Measurements from ENCODE around the gene PCK1.

Gene PCK1

DNA sequence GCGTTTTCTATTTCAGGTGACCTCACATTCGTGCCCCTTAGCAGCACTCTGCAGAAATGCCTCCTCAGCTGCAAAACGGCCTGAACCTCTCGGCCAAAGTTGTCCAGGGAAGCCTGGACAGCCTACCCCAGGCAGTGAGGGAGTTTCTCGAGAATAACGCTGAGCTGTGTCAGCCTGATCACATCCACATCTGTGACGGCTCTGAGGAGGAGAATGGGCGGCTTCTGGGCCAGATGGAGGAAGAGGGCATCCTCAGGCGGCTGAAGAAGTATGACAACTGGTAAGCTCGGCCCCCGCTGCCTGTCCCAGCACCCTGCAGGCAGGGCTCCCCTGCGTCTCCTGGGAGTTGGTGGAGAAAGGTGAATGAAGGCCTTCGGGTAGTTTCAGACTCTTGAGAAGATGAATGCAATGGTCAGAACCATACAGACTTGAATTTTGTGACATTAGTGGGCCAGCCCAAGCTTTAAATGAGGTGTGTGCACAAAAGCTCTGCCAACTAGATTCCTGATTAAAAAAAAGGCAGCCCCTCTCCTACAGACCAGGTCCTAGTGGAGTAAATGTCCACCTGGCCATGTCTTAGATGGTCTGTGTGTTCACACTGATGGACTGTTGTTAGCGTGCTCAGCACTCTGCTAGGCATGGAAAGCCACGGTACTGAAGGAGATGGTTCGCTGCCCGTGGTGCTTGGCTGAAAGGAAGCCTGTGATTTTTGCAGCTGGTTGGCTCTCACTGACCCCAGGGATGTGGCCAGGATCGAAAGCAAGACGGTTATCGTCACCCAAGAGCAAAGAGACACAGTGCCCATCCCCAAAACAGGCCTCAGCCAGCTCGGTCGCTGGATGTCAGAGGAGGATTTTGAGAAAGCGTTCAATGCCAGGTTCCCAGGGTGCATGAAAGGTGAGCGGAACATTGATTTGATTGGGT, 708 bp downstream of the PCK1 start:
- DNase-seq (ENCODE audit: low spot score) = no peak

DNA sequence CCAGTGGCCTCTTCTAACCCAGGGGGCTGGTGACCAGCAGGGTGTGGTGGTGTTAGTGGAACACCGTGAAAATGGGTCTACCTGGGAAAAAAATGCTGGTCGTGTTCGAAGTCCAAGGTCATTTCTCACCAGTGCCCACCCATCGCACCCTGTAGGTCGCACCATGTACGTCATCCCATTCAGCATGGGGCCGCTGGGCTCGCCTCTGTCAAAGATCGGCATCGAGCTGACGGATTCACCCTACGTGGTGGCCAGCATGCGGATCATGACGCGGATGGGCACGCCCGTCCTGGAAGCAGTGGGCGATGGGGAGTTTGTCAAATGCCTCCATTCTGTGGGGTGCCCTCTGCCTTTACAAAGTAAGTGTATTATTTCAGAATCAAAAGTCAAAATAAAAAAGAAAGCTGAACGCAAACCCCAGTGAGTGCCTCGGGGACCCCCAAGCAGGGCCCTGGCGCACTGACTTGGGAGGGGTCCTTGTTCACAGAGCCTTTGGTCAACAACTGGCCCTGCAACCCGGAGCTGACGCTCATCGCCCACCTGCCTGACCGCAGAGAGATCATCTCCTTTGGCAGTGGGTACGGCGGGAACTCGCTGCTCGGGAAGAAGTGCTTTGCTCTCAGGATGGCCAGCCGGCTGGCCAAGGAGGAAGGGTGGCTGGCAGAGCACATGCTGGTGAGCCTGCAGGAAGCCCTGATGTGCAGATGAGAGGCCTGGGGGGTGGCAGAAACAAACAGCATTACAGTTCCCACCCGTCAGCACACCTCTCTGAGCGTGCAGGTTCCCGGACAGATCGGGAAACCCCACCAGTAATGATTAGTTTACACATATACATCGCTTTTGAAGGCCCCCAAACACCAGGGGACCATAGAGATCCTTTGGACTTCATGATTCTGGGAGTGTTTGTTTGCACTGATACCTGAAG, 1.9 kb downstream of the PCK1 start:
- no peak for DNase-seq (ENCODE audit: low spot score)

DNA sequence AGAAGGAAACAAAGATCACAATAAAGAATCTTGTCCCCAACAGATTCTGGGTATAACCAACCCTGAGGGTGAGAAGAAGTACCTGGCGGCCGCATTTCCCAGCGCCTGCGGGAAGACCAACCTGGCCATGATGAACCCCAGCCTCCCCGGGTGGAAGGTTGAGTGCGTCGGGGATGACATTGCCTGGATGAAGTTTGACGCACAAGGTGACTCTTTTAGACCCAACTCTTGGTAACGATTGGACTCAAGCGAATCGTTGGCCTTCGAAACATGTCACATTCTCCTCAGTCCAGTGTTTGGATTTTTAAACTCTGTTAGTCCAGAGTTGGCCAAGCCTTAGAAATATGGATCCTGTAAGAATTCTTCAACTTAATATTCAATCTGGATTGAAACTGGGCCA, 2.6 kb downstream of the PCK1 start:
- no peak for DNase-seq (ENCODE audit: low spot score)

DNA sequence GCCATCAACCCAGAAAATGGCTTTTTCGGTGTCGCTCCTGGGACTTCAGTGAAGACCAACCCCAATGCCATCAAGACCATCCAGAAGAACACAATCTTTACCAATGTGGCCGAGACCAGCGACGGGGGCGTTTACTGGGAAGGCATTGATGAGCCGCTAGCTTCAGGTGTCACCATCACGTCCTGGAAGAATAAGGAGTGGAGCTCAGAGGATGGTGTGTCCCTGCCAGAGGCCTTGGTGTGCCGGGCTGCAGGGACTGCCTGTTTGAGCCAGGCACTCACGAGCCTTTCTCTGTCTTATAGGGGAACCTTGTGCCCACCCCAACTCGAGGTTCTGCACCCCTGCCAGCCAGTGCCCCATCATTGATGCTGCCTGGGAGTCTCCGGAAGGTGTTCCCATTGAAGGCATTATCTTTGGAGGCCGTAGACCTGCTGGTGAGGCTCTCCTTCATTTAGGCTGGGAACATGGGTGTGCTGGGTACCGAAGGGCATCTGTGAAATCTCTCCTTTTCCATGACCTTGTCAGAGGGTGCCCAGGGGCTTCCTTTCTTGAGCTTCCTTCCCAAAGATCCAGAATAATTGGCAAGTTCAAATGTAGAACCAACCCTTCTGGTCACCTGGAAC, 3.4 kb downstream of the PCK1 start:
- no peak for DNase-seq (ENCODE audit: low spot score)

DNA sequence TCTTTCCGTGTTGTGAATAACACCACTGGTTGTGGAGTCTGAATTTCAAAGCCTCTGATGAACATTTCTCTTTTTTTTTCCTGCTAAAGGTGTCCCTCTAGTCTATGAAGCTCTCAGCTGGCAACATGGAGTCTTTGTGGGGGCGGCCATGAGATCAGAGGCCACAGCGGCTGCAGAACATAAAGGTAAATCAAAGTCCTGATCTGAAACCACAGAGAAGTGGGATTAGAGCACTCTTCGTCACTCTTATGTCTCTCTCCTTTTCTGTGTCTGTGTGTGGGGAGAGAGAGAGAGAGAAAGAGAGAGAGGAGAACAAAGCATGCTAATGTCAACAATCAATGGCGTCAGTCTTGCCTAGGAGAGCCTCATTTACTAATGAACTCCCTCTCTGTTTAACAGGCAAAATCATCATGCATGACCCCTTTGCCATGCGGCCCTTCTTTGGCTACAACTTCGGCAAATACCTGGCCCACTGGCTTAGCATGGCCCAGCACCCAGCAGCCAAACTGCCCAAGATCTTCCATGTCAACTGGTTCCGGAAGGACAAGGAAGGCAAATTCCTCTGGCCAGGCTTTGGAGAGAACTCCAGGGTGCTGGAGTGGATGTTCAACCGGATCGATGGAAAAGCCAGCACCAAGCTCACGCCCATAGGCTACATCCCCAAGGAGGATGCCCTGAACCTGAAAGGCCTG, 4.2 kb downstream of the PCK1 start:
- no peak for DNase-seq (ENCODE audit: low spot score)

DNA sequence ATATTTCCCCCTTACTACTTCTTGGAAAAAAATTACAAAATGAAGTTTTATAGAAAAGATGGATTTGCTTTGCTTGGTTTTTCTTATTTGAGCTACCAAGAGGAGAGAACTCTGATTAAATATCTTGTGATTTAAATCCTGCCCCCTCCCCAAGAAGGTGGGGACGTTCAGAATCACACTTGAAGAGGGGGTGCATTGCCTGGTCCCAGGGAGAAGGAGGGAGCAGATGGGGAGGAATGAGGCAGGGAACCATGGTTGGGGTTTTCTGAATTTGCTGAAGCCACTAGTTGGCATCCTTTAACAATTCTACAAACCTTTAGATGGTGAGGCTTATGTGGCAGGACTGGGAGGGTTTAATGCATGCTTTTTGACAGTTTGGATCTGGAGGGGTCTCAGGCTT, 5.5 kb downstream of the PCK1 start:
- no peak for DNase-seq (ENCODE audit: low spot score)

DNA sequence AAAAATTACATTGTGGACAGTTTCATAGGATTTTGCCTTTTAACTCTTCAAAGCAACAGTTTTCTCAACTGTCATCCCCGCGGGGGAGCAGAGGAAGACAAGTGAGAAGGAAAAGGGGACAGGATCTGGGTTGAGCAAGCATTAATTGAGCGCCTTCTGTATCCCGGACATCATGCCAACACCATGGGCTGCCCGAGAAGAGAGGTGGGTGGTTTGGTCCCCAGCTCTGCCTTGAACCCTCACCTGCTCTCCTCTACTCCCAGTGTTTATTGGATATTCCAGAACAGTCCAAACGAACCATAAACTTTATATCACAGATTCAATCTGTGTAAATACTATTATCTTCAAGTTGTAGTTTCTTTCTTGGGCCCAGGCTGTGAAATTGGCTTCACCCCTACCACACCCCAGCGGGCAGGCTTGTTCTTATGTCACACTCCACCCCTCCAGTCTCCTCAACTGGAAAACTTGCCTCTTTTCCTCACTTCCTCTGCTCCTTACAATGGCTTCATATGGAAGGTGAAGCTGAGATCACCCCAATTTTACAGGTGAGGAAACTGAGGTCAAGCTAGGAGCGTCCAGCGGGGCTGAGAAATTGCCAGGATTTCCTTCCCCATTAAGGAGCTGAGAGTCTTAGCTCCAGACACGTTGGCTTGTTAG, 6.0 kb downstream of the PCK1 start:
- DNase-seq (ENCODE audit: low spot score) = no peak

DNA sequence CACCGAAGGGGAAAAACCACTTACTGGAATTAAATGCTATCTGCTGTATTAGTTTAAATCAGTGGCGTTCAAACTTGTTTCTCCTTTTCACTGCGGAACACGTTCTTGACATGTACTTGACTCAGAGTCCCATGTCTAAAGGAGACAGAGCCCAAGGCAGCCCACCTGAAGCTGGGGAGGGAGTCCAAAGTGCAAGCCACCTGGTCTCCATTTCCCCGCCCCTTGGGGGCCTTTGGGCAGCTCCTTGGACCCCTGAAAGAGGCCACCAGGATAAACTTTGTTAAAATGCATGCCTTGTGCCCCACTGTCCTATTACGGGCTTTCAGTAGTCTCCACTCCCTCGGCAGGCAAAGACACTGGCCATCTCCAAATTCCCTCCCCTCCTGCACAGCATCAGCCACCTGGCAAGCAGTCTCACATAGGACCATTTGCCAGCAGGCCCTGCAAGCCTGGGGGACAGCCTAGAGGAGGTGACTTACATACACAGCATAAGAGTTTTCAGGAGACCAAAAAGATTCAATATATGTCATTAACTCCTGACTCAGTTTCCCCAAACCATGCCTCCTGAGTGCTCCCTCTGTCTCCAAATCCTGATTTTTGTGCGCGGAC, 6.7 kb downstream of the PCK1 start:
- DNase-seq (ENCODE audit: low spot score) = no peak

DNA sequence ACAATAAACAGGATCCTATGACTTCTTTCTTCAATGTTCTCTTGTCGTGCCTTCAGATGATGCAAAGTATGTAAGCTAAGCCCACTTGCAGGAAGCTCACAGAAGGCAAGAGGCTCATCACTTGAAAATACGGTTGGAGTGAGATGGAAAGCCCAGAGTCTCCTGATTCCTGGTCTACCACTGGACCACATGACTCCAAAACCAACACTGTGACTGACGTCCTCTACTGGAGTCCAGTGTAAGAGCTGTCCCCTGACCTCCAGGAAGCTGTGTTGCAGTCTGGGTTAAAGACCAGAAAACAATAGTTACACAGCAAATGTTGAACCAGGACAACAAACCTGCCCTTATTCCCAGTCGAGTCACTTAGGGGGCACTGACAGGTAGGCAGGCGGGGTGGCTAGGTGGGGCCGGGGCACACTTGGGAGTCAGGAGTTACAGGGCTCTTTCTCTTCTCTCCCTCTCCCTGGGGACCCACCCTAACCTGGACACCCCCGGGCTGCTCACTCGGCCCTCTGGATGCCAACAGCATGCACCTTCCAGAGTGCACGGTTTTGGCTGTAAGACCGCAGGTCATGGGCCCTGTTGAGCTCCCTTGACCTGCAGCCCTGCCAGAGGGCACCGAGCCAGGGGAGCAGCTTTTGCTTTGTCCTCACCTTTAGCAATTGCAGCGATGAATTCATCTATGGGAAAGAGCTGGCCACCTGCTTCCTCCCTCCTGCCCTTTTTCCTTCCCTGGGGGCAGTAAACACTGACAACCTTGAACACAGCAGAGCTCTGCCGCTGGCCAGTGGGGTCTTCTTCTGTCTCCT, 7.4 kb downstream of the PCK1 start:
- DNase-seq (ENCODE audit: low spot score) = no peak

DNA sequence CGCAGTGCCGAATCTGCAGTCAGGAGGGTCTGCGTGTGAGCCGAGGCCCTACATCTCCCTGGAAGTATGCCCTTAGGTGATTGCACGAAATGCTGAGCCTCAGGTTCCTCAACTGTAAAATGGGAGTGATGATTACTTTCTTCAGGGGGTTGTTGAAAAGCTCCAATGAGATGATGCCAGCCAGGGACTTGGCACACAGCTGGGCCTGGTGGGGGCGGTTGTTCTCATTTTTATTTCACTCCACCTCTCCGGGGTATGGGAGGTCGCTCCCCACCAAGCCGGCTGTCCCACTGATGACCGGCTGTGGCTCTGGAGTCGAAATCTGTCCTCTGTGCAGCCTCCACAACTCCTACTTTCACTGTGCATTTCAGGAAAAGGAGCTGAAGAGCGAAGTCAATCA, 8.1 kb downstream of the PCK1 start:
- DNase-seq (ENCODE audit: low spot score) = no peak

DNA sequence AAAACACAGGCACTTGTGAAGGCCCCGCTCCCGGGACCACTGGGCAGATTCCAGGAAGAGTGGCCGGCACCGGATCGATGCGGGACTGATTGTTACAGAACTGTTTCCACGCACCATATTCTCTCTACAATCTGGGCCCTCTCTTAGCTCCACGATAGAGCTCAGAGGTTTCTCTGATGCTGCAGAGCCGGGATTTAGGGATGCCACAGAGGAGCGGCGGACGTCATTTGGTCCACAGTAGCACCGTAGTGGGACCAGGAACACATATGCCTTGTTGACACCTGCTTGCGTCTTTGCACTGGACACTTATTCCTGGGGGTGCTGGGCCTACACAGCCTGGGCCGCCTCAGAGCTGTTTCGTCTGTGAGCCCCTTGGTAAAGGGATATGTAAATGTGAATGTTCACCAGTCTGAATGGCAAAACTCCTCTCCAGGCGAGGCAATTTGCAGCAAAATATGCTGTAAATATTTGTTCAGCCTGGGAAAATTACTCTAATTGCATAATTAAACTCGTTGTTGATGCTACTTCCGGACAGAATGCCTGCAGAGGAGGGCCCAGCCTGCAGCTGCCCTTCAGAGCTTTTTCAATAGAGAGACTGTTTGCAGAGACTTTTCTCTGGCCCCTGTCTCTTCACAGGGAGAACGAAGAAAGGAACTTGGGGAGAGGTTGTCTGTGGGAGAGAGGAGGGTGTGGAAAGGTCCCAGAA, 9.4 kb downstream of the PCK1 start:
- DNase-seq (ENCODE audit: low spot score) = no peak

DNA sequence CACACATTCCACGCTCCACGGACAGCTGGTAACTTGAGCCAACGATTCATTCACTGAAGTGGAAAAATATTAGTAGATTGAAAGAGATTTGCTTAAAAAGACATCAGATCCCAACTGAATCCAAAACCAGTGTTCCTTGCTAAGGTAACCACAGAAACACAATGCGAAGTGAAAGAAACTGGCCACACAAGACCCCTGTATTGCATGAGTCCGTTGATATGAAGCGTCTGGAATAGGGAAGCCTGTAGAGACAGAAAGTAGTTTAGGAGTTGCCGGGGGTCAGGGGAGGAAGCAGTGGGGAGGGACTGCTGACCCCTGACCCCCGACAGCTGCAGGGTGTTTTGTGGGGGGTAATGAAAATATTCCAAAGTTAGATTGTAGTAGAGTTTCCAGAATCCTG, 10.0 kb downstream of the PCK1 start:
- DNase-seq (ENCODE audit: low spot score) = no peak

DNA sequence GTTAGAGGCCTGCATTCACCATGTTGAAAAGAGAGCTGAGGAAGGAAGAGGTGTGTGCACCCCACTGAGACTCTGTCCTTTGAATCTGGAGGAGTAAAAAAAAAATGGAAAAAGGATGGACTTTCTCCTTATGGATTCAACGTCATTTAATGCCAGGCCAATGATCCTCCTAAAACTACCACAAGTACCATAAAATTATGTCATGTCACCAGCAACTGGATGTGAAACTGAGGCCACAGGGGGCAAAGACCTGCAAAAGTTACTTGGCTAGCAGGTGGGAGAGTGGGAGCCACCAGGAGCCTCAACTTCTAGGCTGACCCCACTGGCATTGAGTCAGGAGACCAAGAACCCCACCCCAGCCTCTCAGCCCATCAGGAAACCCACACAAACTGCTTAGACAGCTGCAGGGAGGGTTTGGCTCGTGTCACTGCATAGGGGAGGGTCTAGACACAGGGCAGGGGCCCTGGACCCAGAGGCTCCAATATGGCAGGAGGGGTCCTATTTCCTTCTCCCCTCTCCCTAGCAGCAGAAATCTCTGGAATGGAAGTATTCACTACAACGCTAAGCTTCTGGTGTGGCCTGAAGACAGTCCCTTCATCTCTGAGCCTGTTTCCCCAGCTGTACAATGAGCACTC, 11.0 kb downstream of the PCK1 start:
- DNase-seq (ENCODE audit: low spot score) = no peak

DNA sequence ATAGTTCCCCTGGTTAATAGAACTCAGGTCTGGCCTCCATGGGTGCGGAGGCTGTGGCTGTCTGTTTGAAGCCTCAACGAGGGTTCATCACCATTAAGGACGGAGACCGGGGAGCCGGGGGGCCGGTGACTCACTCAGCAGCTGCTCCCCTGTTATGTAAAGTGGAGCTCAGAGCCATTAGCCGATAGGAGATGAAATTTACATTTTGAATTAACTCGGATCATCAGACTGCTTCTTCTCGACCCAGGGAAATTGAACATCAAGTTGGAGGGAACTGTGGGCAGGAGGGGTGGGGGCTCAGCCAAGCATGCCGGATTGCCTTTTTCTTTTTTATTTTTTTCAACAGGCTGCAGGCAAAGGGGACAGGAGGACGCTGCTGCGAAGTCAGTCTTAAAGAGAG, 12.3 kb downstream of the PCK1 start:
- no peak for DNase-seq (ENCODE audit: low spot score)

DNA sequence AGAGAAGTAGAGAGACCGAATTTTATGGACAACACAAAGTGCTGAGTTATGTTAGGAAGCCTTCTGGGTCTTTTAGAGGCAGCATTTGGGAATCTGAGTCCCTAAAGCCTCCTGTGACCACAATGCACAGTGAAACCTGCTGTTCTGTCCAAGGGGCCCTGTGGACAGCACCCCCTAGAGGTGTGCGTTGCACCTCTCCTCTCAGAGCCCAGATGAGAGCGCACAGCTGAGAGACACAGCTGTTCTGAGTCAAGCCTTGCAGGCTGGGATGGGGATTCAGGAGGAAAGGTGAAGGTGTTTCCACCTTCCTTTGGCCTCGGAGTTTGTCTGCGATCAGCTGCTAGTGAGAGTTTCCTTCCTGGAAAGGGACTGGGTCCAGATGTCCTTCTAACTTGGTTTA, 13.0 kb downstream of the PCK1 start:
- DNase-seq (ENCODE audit: low spot score) = no peak

DNA sequence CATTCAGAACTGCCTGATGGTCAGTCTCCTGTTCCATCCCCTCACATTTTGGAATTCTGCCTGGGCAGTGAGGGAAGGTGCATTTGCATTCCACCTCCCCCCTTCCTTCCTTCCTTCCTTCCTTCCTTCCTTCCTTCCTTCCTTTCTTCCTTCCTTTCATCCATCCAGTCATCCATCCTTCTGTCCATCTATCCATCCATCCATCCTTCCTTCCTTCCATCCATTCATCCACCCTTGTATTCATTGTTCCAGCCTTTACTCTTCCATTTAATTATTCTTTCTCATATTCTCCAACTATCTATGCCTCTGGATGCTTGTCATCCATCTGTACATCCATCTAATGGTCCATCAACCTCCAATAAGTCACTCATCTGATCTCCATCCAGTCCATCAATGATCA, 14.0 kb downstream of the PCK1 start:
- DNase-seq (ENCODE audit: low spot score) = no peak

DNA sequence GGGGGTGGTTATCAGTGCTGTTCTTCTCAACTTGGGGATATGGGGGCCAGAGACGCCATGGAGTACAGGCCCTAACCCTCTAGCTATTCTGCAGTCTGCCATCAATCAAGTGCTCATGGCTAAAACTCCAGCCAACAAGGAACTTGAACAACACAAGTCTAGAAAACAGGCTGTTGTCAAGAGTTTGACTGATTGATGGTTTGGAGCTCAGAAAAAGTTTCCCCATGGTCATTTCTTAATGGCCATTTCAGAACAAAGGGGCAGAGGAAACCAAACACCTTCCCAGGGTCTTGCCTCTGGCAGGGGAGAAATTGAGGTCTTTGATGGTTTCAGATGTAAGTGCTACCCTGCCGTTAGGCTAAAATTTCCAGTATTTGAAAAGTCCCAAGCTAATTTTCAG, 15.1 kb downstream of the PCK1 start:
- DNase-seq (ENCODE audit: low spot score) = no peak

DNA sequence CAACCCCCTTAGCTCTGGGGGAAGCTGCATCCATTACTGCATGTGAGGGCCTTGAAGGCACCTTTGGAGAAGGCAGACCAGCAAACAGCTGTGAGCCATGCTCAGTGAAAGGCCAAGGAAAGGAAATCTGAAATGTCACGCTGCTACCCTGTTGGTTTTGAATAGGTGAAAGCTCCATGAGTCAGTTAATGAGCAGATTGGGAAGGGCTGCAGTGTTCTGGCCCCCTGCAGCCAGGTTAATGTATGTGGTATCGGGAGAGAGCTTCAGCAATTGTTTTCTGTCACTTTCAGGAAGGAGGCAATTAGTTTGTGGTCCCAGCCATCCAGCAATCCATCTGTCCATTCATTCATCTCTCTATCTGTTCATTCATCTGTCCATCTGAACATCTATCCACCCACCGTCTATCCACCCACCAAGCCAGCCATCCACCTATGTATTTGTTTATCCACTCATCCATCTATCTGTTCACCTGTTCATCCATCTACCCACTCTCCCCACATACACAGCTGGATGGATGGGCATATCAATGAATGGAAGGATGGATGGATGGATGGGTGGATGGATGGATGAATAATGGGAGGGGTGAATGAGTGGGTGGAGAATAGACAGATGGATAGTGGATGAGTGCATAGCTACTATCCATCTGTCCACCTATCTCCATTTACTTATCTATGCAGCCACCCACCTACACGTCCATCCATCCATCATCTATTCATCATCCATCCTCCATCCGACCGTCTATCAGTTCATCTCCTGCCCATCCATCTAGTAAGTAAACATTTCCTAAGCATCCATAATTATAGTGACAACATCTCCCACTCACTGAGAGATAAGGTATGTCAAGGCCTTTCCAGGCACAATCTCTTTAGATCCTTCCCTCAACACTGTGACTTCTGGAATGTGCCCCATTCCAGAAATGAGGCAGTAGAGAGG, 16.0 kb downstream of the PCK1 start:
- DNase-seq (ENCODE audit: low spot score) = no peak
